IMR-90 (cell line): ENCODE results near the gene IER5. TPM values are rescaled to one million over a fixed set of nuclear protein-coding genes. Genes with fewer than 3 reads are reported as not detected.

Experiments
- ATAC-seq: fragments of 200-7000 bp; cut with Tn5 transposase; 2 replicates; pipeline ENCODE4 v1.9.1; 2020; ENCODE audit warnings: low read depth, mild to moderate bottlenecking, moderate library complexity
- BruUV-seq: library from RNA; stranded (reverse); fragments of 400-500 nt; replicated peaks from 2 replicates; lab custom pipeline; 2021; lab: Mats Ljungman, UMichigan
- CTCF ChIA-PET: fragments of 300-600 bp; formaldehyde crosslinking; extraction: SDS; loops from one replicate; lab custom pipeline; 2021; ENCODE audit warnings: antibody characterized with exemption; lab: Yijun Ruan, JAX
- POLR2A ChIA-PET: fragments of 300-600 bp; sonication (Branson Sonifier 250); formaldehyde crosslinking; loops from one replicate; lab custom pipeline; 2022; ENCODE audit warnings: antibody characterized with exemption; ENCODE audit not compliant: unreplicated experiment; lab: Charles Lee
- DNase-seq: peaks from one replicate; pipeline ENCODE4 v3.0.0; 2013
- H2AFZ ChIP-seq: replicated peaks from 2 replicates; pipeline ENCODE3; 2013; ENCODE audit warnings: low read length, mild to moderate bottlenecking; ENCODE audit not compliant: poor library complexity
- H2AK5ac ChIP-seq: 2 replicates; pipeline ENCODE4 v1.6.1; 2013; ENCODE audit warnings: low read depth, low read length, inconsistent platforms
- H2AK9ac ChIP-seq: replicated peaks from 2 replicates; pipeline ENCODE3; 2013; ENCODE audit warnings: mild to moderate bottlenecking, low read depth, low read length, moderate library complexity; ENCODE audit not compliant: poor library complexity
- H2BK120ac ChIP-seq: 2 replicates; pipeline ENCODE4 v1.6.1; 2013; ENCODE audit warnings: low read depth, low read length, inconsistent platforms
- H2BK15ac ChIP-seq: 3 replicates; pipeline ENCODE4 v1.6.1; 2013; ENCODE audit warnings: low read depth, low read length, inconsistent platforms
- H2BK20ac ChIP-seq: 2 replicates; pipeline ENCODE4 v1.6.1; 2013; ENCODE audit warnings: low read depth, mild to moderate bottlenecking, inconsistent platforms, low read length, moderate library complexity
- H2BK5ac ChIP-seq: 2 replicates; pipeline ENCODE4 v1.6.1; 2013; ENCODE audit warnings: mild to moderate bottlenecking, low read depth, low read length, inconsistent platforms; ENCODE audit not compliant: poor library complexity, severe bottlenecking
- H3K14ac ChIP-seq: replicated peaks from 2 replicates; pipeline ENCODE4 v1.6.1; 2013; ENCODE audit warnings: low read depth, low read length, inconsistent platforms
- H3K18ac ChIP-seq: 2 replicates; pipeline ENCODE4 v1.6.1; 2013; ENCODE audit warnings: low read depth, low read length, control low read depth
- H3K23ac ChIP-seq: 2 replicates; pipeline ENCODE4 v1.6.1; 2013; ENCODE audit warnings: low read depth, low read length, inconsistent platforms
- H3K27ac ChIP-seq: 2 replicates; pipeline ENCODE4 v1.5.1; 2013; ENCODE audit warnings: mild to moderate bottlenecking, control low read depth, low read length; ENCODE audit not compliant: insufficient read depth
- H3K27me3 ChIP-seq: 2 replicates; pipeline ENCODE4 v1.6.1; 2013; ENCODE audit warnings: low read length; ENCODE audit not compliant: control insufficient read depth, insufficient read depth
- H3K36me3 ChIP-seq: 2 replicates; pipeline ENCODE4 v1.6.1; 2013; ENCODE audit warnings: low read length, mixed read lengths; ENCODE audit not compliant: control insufficient read depth, insufficient read depth
- H3K4ac ChIP-seq: 2 replicates; pipeline ENCODE4 v1.6.1; 2013; ENCODE audit warnings: low read depth, low read length, inconsistent platforms
- H3K4me1 ChIP-seq: 2 replicates; pipeline ENCODE4 v1.6.1; 2013; ENCODE audit warnings: low read length, mixed read lengths; ENCODE audit not compliant: control insufficient read depth, insufficient read depth
- H3K4me2 ChIP-seq: 2 replicates; pipeline ENCODE4 v1.6.1; 2013; ENCODE audit warnings: low read depth, mild to moderate bottlenecking, control low read depth, low read length, moderate library complexity
- H3K4me3 ChIP-seq: 2 replicates; pipeline ENCODE4 v1.5.1; 2013; ENCODE audit warnings: low read depth, mild to moderate bottlenecking, control low read depth, low read length, moderate library complexity; ENCODE audit not compliant: insufficient read depth
- H3K56ac ChIP-seq: 2 replicates; pipeline ENCODE4 v1.6.1; 2013; ENCODE audit warnings: low read length, inconsistent platforms; ENCODE audit not compliant: insufficient read depth; ENCODE audit errors: extremely low read depth
- H3K79me1 ChIP-seq, 2 experiments: 2 replicates each; pipeline ENCODE4 v1.6.1; 2013; ENCODE audit warnings: low read length in 2 of 2, inconsistent platforms in 1 of 2, low read depth in 1 of 2
- H3K9ac ChIP-seq: 2 replicates; pipeline ENCODE4 v1.6.1; 2013; ENCODE audit warnings: low read depth, low read length, control low read depth
- H3K9me1 ChIP-seq: 2 replicates; pipeline ENCODE4 v1.6.1; 2013; ENCODE audit warnings: low read length, inconsistent platforms; ENCODE audit not compliant: insufficient read depth
- H3K9me3 ChIP-seq: 2 replicates; pipeline ENCODE4 v1.6.1; 2013; ENCODE audit warnings: low read length; ENCODE audit not compliant: control insufficient read depth, insufficient read depth
- H4K20me1 ChIP-seq: 2 replicates; pipeline ENCODE4 v1.6.1; 2013; ENCODE audit warnings: low read length, inconsistent platforms; ENCODE audit not compliant: insufficient read depth
- H4K5ac ChIP-seq: 2 replicates; pipeline ENCODE4 v1.6.1; 2013; ENCODE audit warnings: mild to moderate bottlenecking, low read depth, low read length, control low read depth
- H4K8ac ChIP-seq, 2 experiments: 2 replicates each; pipeline ENCODE4 v1.6.1; 2013; ENCODE audit warnings: low read depth in 2 of 2, low read length in 2 of 2, control low read depth in 1 of 2, inconsistent platforms in 1 of 2
- H4K91ac ChIP-seq: 2 replicates; pipeline ENCODE4 v1.6.1; 2013; ENCODE audit warnings: low read depth, low read length, inconsistent platforms; ENCODE audit not compliant: insufficient read depth
- MAFK ChIP-seq: IDR thresholded peaks from 2 replicates; pipeline ENCODE4 v1.6.1; 2012; ENCODE audit warnings: low read depth, low read length, improper control_type of control experiment
- MAZ ChIP-seq: IDR thresholded peaks from 2 replicates; pipeline ENCODE4 v1.6.1; 2012; ENCODE audit warnings: low read depth, mild to moderate bottlenecking, low read length, improper control_type of control experiment, moderate library complexity, borderline replicate concordance
- MXI1 ChIP-seq: IDR thresholded peaks from 2 replicates; pipeline ENCODE4 v1.6.1; 2012; ENCODE audit warnings: low read depth, mild to moderate bottlenecking, low read length, moderate library complexity, borderline replicate concordance
- POLR2A ChIP-seq: IDR thresholded peaks from 2 replicates; pipeline ENCODE4 v1.6.1; 2012; ENCODE audit warnings: mild to moderate bottlenecking, low read depth, low read length
- RAD21 ChIP-seq: IDR thresholded peaks from 2 replicates; pipeline ENCODE4 v1.6.1; 2012; ENCODE audit warnings: low read length, improper control_type of control experiment
- SMC3 ChIP-seq: fragments of 150-350 bp; IDR thresholded peaks from 2 replicates; pipeline ENCODE4 v1.6.1; 2016; ENCODE audit warnings: low read depth, mild to moderate bottlenecking, antibody characterized with exemption, low read length, moderate library complexity
- USF2 ChIP-seq: fragments of 150-350 bp; IDR thresholded peaks from 2 replicates; pipeline ENCODE4 v1.6.1; 2017; ENCODE audit warnings: mild to moderate bottlenecking, antibody characterized with exemption, low read length, low read depth
- WGBS, 2 experiments: methylation state at CpG; one replicate each; pipeline versions ENCODE4 v1.1.5 to v1.1.7; 2013; ENCODE audit warnings: missing lambda C conversion rate in 2 of 2; ENCODE audit not compliant: insufficient read length in 1 of 2; ENCODE audit errors: extremely low coverage in 2 of 2; 5-methylcytosine and 5-hydroxymethylcytosine counted together
- dilution Hi-C: fragments of 300-500 bp; cut with HindIII; formaldehyde crosslinking; loops from one replicate; pipeline ENCODE4 v1.14.3; 2018; ENCODE audit warnings: low sequenced_read_pairs; ENCODE audit not compliant: unreplicated experiment
- in situ Hi-C: fragments of 300-500 bp; cut with MboI; formaldehyde crosslinking; loops from 3 replicates; pipeline ENCODE4 v1.14.3; 2019; ENCODE audit warnings: low sequenced_read_pairs, inconsistent platforms, mixed read lengths
- intact Hi-C: fragments of 100-400 bp; cut with micrococcal nuclease; formaldehyde crosslinking; loops from 2 replicates; pipeline ENCODE4 v1.10.0; 2022
- polyA plus RNA-seq, 3 experiments: library from polyadenylated mRNA; depleted of rRNA; stranded (reverse); fragments of >200 nt; gene quantifications; 2 replicates each; pipeline ENCODE4 v1.2.3, GENCODE V29; 2012; ENCODE audit warnings: low replicate concordance in 1 of 3
- total RNA-seq: library from RNA; depleted of rRNA; stranded (reverse); fragments of >200 nt; gene quantifications from 2 replicates; pipeline ENCODE4 v1.2.3, GENCODE V29; 2012
- TF ChIP-seq, protein P1 (sequence below): fragments of 150-350 bp; IDR thresholded peaks from 2 replicates; pipeline ENCODE4 v1.6.1; 2016; ENCODE audit warnings: low read depth, mild to moderate bottlenecking, low read length, moderate library complexity, borderline replicate concordance
- TF ChIP-seq, protein P2 (sequence below): conservative IDR thresholded peaks from 2 replicates; pipeline ENCODE4 v1.5.1; 2012; ENCODE audit warnings: mild to moderate bottlenecking, low read depth, low read length, improper control_type of control experiment

The IER5 gene
- total and polyA plus RNA-seq, 2 of the 4 experiments (the other 2 are of a cell fraction), result 15.8 to 27.1 TPM

GRCh38 chr1:181112071-181112929, 23.8 kb downstream of the IER5 start (continued):
- TF ChIP-seq MAZ (peak; percentile 89), RAD21 (no peak), MAFK (peak; percentile 35; the same call in 1 of the 2 replicates), POLR2A (0 out of 2 replicates have a peak, but pooled peaks have one; percentile 21)

- Histone ChIP-seq H3K4me1 (peaks cover 32% of the 10 kb centered on the region), H4K91ac (peak overlapping the region; percentile 95), H2BK15ac (peak overlapping the region; percentile 92; the same call in 2 of the 3 replicates), H3K36me3 (no peaks in the 10 kb centered on the region), H3K4me3 (no peak overlapping the region), H4K8ac (peak overlapping the region; percentile 51 to 94; a peak in 3 of 4 replicates), H3K23ac (peak overlapping the region; percentile 68; the same call in 1 of the 2 replicates), H3K9me1 (peaks cover 35% of the 10 kb centered on the region), H4K5ac (peak overlapping the region; percentile 63), H3K14ac (peak overlapping the region; percentile 72), H3K9me3 (no peaks in the 10 kb centered on the region), H2BK20ac (peak overlapping the region; percentile 78), H3K4me2 (no peak overlapping the region), H4K20me1 (no peaks in the 10 kb centered on the region; the same call in 1 of the 2 replicates), H3K9ac (peak overlapping the region; percentile 6; the same call in 1 of the 2 replicates), H2AK5ac (peak overlapping the region; percentile 93), H3K4ac (peak overlapping the region; percentile 93), H2BK120ac (peak overlapping the region; percentile 95), H3K27ac (peak overlapping the region; percentile 75), H3K27me3 (no peaks in the 10 kb centered on the region), H2AFZ (peak overlapping the region; percentile 88), H3K56ac (peak overlapping the region; percentile 51; the same call in 1 of the 2 replicates), H2AK9ac (peak overlapping the region; percentile 86), H2BK5ac (peak overlapping the region; percentile 91), H3K18ac (peak overlapping the region; percentile 47), H3K79me1 (peaks cover 0 to 27% of the 10 kb centered on the region in 2 experiments; a peak in 2 of 4 replicates)
- WGBS, 2 experiments, result no CpG with 5 or more reads among the region's 6 CpGs
- ChIA-PET CTCF (no interaction called here), POLR2A (no interaction called here)
- TF ChIP-seq SMC3 (no peak), MAZ (no peak), MXI1 (no peak), RAD21 (no peak), POLR2A (no peak), USF2 (no peak)
- TF ChIP-seq, protein P1, sequence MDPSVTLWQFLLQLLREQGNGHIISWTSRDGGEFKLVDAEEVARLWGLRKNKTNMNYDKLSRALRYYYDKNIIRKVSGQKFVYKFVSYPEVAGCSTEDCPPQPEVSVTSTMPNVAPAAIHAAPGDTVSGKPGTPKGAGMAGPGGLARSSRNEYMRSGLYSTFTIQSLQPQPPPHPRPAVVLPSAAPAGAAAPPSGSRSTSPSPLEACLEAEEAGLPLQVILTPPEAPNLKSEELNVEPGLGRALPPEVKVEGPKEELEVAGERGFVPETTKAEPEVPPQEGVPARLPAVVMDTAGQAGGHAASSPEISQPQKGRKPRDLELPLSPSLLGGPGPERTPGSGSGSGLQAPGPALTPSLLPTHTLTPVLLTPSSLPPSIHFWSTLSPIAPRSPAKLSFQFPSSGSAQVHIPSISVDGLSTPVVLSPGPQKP, result no peak
- TF ChIP-seq, protein P2, sequence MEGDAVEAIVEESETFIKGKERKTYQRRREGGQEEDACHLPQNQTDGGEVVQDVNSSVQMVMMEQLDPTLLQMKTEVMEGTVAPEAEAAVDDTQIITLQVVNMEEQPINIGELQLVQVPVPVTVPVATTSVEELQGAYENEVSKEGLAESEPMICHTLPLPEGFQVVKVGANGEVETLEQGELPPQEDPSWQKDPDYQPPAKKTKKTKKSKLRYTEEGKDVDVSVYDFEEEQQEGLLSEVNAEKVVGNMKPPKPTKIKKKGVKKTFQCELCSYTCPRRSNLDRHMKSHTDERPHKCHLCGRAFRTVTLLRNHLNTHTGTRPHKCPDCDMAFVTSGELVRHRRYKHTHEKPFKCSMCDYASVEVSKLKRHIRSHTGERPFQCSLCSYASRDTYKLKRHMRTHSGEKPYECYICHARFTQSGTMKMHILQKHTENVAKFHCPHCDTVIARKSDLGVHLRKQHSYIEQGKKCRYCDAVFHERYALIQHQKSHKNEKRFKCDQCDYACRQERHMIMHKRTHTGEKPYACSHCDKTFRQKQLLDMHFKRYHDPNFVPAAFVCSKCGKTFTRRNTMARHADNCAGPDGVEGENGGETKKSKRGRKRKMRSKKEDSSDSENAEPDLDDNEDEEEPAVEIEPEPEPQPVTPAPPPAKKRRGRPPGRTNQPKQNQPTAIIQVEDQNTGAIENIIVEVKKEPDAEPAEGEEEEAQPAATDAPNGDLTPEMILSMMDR, result no peak
- ATAC-seq (peak; percentile 46), DNase-seq (peak; percentile 77)
- BruUV-seq, result no TSS peak
- in situ Hi-C loops (no loop called here), dilution Hi-C loops (no loop called here), intact Hi-C loops (no loop called here)
Observed at GRCh38 chr1:181113059-181113641, 24.6 kb downstream of the IER5 start.
